ENCODE measurements around the gene EPHB1.
A peak's percentile ranks its signal among the peaks of the same experiment; 100 is the strongest.

EPHB1 gene

DNA sequence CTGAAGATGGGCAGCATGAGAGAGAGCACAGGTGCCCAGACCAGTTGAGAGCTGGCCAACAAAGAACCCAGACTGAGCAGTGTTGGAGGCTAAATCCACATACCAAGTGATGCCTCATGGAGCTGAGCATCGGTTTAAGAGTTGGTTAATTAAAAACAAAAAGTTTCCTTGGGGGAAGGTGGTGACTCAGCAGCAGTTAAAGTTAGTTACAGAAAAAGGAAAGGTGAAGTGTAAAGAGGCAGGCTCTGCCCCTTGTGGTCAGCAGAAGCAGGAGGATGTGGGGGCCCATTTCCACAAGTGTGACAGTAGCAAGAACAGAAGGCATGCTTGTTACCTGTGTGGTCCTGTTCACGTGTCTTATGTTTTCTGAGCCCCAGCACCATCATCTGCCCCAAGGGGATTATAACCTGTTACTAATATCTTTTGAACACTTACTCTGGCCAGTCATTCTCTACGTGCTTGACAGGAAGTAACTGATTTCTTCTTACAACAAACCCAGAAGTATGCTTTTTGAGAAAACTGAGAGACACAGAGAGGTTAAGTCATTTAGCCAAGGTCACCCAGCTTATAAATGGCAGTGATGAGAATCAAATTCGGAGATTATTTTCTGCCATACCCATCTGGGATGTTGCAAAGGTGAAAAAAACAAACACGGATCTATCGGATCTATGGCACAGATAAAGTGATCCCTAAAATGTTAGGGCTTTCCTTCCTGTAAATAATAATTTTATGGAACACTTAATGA lies 91.0 kb downstream of the EPHB1 start:
- DNase-seq: peak; percentile 70

DNA sequence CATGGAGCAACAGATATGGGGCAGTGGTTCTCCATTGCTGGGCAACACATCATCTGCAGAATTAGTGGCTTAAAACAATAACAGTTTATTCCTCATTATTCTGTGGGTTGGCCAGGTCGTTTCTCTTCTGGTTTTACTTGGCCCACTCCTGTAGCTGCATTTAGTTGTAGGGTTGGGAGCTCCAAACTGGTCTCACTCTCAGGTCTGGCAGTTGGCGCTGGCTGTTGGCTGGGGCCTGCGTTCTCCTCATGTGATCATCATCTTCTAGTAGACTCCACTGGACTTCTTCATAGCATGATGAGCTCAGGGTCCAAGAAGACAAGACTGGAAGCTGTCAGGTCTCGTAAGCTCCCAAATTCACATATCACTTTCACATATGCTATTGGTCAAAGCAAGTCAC lies 91.9 kb downstream of the EPHB1 start:
- no peak for DNase-seq

DNA sequence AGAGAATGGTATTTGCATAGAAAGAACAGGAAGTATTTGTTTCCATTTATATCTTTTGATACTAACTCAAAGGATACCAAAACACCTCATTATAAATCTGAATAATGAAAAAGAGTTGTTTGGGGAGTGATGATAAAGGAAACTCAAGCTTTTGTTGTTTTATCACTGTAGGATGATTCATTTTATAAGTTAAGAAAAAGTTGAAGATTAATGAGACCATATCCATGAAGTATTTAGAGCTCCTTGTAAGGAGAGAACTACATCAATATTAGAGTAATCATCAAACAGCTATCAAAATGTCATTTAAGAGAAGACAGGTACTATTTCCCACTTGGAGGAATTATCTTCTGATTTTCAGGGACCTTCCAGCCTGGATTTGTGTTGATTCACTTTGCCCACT lies 92.5 kb downstream of the EPHB1 start:
- DNase-seq: no peak

DNA sequence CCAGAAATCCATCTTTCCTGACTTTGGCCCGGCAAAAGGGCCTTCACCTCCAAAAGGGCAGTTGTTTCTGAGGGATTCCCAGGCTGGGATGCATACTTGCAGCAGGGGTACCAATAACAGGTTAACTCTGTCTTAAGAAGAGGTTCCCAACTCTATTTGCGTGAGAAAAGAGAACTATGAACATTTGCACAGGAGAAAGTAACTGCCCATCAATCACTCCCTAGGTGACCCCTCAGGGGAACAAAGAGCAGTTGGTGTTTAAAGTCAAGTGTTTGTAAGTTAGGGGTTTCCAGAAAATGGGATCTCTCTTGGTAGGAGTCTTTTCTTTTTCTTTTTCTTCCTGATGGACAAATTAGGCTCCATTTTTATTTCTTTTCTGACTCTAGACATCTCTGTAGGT lies 97.3 kb downstream of the EPHB1 start:
- DNase-seq: no peak

DNA sequence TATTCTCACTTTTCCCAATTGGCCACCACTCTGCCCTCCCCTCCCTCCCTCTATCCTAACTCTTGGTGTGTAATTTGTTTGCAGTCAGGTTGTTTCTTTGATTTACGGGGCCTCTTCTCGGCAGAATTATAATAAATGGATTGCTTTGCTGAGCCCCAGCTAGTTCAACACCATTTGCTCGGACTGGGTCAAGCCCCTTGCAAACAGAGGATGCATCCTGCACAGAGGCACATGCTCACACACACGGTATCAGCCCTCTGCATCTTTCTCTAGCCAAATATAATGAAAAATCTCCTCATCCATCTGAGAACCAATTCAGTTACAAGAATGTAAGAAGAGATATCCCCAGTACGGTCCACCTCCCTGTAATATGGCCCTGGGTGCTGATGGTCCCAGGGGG lies 97.7 kb downstream of the EPHB1 start:
- DNase-seq: no peak

DNA sequence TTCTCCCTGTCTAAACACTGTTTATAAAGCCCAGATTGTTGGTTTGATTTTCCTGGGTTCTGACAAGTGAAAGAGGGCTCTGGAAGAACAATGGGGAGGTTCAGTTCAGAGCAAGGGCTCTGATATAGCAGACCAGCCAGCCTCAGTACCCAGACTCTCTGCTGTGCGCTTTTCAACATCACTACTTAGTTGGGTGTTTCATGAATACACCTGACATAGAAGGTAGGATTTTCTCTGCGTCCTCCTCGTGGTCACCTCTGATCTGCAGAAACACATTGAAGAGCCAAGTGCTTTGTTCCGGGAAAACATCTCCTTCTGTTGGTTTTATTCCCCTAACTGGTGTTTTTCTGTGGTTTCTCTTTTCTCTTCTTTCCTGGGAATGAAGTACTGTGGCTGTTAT lies 99.5 kb downstream of the EPHB1 start:
- no peak for DNase-seq

DNA sequence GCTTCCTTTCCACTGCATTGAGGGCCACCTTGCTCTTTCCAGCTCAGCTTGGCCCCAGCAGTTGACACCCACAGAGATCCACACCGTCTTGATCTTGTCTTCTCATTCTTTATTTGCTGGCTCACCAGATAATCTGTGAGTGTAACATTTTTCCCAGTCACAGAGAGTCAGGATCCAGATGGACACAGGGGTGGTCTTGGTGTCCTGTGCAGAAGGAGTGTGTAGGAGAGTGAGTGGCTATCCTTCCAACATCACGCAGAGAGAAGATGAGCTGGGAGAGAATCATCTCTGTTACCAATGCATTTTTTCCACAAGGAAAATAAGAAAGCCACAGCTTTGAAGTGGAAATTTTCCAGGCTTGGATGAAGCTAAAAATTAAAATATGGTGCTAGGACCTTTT lies 100.1 kb downstream of the EPHB1 start:
- no peak for DNase-seq

DNA sequence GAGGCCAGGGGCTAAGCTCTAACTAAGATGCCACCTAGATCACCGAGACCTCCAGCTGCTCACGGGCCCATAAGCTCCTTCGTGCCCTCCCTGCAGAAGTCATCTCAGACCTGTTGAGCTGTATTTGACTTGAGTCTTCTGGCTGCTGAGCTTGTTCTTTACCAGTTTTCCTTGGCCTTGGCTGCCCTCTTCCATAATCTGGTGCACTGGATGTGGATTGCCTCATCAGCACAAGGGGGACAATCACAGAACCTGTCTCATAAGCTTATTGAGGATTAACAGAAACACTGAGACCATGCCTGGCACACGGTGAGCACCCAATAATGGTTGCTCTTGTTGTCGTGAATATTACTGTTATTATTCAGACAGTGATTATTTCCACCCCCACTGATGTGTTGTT lies 101.1 kb downstream of the EPHB1 start:
- no peak for DNase-seq

DNA sequence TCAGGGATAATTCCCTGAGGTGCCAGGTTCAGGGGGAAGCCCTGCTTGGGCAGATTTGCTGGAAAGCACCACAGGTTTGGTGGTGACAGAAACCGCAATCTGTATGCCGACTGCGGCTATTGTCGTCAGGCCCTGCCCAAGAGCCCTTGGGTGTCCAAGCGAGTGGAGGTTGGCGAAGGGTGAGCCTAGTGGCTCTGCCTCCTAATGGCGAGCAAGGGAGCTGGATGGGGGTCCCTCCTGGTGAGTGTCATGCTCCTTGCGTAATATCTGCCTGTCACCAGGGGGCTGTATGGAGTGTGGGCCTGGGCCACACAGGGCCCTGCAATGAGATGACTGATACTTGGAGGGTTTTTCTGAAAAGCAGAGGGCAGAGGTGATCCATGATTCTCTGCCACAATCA lies 101.6 kb downstream of the EPHB1 start:
- no peak for DNase-seq

DNA sequence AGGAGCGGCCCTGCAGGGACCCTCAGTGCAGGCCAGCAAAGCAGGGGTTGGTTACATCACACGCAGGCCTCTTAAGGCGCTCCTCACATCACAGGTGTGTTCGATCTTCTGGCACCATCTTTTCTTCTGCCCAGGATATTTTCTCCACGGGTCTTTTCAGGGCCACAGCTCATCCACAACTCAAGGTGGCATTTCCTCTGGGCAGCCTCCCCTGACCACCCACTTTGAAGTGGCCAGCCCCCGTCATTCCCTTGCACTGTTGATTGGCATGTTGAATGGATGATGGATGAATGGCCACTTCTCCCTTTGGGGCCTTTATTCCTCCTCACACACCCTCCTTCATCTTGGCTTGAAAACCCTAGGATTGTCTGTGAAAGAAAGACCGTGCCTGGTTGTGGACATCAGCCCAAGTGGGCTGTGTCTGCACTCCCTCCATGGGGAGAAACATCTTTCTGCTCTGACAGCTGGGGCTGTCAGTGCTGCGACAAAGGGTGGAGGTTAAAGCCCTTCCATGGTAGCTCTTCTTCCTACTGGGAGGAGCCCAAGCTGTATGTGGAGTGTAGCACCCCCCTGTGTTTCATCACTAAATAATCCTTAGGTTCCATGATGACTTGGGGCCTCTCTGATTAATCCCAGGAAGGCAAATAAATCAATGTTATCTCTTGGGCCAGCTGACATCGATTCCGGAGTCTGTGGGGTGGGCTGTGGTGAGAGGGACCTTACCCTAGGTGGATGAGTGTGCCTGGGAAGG lies 102.5 kb downstream of the EPHB1 start:
- DNase-seq: no peak

DNA sequence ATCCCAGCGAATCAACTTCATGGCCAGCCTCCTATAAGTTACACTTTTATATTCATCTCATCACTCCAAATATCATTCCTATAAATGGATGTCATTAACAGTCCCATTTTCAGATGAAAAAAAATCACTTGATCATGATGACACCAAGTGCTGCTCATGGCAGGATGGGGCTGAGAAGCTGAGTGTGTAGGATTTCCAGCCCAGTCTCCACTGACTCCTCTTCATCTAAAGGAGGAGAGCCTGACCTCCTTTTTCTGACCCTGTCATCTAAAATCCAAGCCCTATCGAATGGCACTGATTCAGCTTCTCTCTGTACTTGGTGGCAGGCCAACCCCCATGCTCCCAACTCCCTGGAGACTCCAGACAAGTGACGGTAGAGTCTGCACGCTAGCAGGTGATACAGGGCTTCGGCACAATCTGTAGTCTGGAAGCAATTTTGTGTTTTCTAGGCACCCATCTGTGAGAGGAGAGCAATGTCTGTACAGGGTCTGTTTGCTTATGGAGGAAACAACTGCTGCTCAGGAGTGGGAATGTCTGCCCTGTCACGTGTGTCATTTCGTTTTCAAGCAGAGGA lies 103.2 kb downstream of the EPHB1 start:
- no peak for DNase-seq

DNA sequence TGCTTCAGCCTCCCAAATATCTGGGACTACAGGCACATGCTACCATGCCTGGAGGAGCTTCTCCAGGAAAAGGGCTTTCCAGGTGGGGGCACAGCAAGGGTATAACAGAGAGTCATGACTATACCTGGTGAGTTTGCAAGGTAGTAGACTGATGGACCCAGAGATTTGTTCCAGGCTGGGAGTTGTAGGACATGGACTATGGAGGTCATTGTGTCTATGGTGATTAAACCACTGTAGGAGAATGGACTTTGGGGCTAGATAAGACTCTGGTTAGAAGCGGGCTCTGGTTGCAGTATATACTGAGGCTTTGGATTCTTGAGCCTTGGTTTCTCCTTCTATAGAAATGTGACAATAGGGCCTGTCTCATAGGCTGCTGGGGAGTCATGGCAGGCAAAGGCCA lies 104.7 kb downstream of the EPHB1 start:
- no peak for DNase-seq

DNA sequence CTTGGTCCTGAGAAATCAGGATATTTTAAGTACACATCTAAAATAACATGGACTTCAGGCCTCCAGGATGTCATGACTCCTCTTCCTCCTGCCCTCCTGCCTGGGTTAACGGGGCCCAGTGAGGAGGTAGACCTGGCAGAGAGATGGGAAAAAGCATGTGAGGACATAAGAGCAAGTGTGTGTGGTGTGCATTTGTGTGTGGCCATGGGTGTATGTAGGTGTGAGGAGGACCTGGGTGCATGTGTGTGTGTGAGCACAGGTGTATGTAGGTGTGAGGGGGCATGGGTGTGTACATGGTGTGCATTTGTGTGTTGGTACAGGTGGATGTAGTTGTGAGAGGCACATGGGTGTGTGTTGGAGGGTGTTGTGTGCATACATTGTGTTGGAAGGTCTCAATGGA lies 105.4 kb downstream of the EPHB1 start:
- DNase-seq: no peak

DNA sequence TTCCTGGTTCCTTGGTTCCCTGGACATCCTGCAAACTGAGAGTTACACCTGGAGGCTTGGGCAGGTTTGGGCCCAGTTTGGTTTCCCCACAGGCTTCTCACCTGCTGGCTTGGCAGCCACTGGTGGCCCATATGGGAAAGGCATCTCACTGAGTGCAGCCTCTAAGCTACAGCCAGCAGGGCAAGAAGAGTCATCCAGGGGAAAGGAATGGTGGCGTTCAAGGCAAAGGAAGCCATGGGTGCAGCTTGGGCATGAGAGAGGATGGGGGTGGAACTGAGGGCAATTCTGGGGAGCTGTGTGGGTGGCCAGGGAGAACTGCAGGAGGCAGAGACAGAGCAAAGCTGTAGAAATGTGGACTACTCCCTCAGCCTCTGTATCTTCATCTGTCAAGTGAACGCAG lies 106.4 kb downstream of the EPHB1 start:
- no peak for DNase-seq

DNA sequence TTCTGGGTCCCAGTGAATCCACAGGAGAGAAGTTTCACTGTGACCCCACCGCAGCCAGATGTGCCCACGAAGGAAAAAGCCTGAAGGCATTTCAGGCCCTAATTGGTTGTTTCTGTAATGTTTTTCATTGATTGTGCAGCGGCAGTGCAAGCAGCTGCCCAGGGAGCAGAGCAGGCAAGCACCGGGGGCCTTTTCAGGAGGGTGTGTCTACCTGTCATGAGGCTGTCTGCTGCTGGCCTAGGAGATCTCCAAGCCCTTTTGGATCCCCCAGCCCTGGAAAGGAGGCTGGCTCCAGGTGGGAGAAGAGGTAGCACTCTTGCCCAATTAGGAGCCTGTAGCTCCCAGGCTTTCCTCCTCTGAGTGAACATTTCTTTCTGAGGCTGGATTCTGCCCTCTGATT lies 108.8 kb downstream of the EPHB1 start:
- DNase-seq: no peak

DNA sequence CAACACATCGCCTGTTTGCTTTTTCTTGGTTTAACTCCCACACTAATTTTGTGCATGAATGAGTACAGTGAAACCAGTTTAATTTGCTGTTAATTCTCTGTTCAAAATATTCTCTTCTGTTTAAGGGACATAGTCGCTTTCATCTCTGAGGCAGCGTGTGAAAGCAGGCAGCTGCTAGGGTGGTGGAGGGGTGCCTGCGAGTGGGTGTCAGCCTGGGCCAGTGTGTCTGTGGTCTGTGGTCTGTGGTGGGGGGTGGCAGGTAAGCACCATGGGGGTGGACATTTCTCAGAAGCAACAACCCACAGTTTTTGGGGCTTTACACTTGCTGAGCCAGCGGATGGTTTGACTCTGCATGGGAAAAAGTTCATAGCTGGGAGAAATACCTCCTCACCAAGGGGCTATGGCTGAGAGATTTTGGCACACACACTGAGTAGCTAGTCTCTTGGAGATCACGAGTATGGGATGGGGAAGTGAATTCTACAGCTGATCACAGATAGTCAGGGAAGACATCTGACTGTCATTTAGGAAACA lies 109.2 kb downstream of the EPHB1 start:
- no peak for DNase-seq

DNA sequence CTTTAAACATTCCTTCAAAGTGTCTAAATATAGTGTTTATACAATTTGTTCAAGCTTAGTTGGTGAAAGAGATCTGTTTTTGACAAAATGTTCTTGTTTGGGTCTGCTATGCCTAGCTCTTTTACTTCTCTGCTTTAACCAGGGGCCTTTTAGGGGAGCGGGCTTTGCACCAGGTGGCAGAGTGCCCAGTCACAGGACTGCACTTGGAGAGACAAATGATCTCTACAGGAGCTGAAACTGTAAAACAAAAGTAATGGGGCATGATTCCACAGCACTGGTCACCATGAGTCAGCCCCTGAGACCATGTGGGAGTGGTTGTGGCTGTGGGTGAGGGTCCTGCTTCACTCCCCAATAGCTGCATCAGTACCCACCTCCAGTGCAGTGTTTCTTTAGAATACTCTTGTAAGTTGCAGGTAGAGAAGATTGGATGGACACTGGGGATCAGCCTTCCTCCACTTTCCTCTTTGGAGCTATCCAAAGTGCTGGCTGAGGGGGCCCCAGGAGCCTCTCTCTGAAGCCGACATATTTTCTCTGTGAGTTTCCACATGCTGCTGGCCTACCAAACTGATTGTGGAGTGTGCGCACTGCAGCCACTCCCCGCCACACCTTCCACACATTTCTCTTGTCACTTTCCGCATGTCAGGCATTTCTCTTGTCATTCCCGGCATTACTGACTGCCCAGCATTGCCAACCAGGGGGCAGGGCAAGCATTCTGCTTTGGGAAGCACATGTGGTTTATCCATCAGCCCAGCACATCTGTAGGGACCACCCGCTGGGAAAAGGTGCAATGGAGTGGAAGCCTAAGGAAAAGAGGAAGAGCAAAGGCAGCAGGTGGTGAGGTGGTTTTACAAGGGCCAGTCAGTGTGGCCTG lies 110.0 kb downstream of the EPHB1 start:
- DNase-seq: peak; percentile 9

DNA sequence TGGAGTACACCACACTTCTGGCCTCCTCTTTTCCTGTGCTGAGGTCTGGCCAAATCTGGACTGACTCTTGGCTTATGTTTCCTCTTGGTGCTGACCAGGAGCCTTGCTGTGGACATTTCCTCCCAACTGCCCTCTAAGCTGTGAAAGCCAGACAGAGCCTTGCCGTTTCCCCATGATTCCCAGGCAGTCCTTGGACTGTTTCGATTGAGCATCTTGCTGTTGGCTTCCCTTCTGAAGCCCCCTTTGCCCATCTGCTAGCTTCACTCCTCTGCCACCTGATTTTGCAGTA lies 110.5 kb downstream of the EPHB1 start:
- no peak for DNase-seq

DNA sequence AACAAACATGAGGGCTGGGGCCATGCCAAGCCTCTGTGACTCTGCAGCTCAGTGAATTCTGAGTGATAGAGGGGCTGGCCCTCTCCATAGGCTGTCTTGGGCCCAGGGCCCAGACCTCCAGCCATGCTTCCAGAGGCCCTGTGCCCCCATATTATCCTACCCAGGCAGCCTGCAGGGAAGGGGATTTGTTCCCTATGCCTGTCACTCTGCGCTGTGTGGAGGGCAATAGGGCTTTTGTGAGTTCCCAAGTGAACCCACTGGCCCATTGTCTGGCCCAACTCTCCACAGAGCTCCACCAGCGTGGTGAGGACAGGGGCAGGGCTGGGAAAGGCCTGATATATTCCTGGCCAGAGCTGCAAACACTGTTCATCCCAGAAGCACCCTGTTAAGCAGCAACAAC lies 113.2 kb downstream of the EPHB1 start:
- no peak for DNase-seq

DNA sequence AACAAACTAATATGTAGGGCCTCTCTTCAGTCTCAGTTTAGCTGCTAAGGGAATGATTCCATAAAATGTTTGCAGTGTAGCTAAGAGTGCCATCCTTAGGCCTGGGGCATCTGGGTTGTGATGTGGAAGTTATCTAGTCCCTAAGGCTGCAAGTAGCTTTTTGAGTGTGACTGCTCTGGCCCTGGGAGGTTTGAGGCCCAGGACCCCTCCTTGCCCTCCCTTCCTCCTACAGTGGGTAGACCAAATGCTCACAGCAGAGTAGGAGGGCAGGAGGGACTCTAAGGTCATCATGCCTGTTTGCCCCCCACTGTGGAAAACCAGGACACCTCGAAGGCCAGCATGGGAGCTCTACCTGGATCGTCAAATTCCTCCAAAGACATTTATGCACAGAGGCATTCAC lies 115.0 kb downstream of the EPHB1 start:
- DNase-seq: no peak

DNA sequence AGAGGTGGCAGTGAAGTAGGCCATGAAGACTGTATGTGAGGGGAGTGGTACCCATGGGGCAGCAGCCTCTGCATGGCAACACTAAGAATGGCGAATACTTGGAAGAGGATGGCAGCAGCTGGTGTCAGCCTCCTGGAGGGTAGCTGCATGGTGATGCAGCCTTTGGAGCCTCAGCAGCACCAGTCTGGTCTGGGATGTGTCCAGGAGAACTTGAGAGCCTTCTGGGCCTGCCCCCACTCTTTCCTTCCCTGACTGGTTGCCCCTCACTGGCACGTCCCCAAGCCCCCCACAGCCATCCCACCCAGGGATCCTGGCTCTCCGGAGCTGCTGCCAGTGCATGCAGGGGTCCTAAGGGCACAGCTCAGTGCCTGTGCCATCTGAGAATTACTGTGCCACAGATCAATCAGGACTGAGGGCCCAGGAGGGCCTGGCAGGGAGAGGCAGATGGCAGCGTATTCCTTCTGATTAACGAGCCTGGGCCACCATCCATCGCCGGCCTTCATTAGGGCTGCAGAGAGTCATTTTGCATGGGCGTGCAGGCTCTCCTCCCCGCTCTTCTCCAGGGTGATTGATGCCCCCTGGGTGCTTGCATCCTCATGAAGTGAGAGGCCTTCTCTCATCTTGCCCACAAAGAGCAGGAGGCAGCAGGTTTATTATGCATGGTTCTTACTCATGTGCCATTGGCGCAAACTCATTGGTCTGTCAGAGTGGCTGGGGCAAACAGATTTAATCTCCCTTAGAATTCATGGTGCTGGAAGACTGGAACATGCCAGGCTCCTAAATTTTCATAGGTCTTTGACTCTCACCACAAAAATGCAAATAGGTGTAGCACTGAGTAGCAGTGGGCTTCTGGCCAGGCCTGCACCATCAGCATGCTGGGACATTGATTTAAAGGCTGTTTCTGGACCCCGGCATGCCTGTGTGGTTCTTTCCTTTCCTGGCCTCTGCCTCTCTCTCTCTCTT lies 116.8 kb downstream of the EPHB1 start:
- no peak for DNase-seq
